Activated CD8-positive, alpha-beta memory T cell treated with anti-CD3 and anti-CD28 coated beads for 1 hour (primary cell): ENCODE results near the gene ADAMTS8.

Source experiments
- DNase-seq, 2 donors: peaks; one replicate each; pipeline ENCODE4 v3.0.0-alpha.2; 2020; ENCODE audit warnings: low read depth in 1 of 2; ENCODE audit errors: extremely low read depth in 1 of 2

ADAMTS8 gene

DNA sequence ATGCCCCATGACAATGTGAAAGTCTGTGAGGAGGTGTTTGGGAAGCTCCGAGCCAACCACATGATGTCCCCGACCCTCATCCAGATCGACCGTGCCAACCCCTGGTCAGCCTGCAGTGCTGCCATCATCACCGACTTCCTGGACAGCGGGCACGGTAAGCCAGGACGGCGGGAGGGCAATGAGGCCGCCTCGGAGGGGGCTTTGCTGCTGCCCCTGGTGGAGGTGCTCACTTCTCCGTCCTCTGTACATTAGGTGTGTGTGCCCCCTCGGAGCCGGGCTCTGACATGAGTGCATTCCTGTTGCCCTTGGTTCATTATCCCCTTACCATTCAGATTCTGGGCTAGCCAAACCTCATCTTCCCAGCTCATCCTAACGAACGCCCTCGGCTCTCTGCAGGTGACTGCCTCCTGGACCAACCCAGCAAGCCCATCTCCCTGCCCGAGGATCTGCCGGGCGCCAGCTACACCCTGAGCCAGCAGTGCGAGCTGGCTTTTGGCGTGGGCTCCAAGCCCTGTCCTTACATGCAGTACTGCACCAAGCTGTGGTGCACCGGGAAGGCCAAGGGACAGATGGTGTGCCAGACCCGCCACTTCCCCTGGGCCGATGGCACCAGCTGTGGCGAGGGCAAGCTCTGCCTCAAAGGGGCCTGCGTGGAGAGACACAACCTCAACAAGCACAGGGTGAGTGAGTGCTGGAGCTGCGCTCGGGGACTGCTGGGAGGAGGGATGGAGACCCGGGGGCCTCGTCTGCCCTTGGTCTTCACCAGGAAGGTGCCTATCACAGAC, 33.9 kb upstream of the ADAMTS8 start:
- no peak for DNase-seq

GRCh38 chr11:130459521-130459920, 31.1 kb upstream of the ADAMTS8 start:
- no peak for DNase-seq

DNA sequence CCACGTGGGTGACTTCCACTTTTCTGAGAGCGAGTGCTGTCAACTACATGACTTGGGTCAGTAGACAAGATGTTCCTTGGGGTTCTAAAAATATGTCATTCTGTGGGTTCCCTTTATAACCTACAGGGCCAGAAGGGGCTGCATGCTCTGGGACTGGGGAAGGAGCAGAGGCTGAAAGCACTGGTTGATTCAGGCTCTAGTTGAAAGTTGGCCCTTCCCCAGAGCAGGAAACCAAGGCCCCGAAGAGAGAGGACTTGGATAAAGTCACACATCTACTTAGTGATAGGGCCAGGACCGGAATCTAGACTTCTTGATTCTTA, 30.0 kb upstream of the ADAMTS8 start:
- DNase-seq, result no peak

DNA sequence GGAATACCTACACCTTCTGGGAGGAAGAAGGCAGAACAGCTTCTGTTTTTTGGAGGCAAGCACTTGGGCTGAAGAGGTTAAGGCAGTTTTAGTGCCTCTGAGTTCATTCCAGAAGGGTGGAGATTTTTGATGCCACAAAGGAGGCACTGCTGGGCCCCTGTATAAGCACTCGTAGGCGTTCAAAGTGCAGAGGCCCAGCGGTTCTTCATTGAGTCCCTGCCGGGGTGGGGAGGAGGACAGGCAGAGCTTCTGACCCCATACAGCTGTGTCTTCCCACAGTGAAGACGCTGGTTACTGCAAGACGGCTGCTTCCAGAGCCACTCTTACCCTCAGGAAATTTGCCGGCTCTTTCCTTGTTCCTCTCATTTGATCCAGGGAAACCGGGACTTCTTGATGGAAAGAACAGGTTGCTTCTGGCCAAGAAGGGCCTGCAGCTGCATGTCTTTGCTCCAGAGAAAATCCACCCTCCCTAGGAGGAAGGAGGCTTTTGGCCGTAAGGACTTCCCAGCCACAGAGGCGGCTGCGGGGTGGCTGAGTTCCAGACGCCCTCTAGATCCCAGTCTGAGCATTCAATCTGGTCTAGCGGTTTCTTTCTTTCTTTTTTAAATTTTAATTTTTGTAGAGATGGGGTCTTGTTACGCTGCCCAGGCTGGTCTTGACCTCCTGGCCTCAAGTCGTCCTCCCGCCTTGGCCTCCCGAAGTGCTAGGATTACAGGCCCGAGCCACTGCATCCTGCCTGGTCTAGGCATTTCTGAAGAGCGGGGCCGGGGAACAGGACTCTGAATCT, 29.4 kb upstream of the ADAMTS8 start:
- DNase-seq, result no peak

DNA sequence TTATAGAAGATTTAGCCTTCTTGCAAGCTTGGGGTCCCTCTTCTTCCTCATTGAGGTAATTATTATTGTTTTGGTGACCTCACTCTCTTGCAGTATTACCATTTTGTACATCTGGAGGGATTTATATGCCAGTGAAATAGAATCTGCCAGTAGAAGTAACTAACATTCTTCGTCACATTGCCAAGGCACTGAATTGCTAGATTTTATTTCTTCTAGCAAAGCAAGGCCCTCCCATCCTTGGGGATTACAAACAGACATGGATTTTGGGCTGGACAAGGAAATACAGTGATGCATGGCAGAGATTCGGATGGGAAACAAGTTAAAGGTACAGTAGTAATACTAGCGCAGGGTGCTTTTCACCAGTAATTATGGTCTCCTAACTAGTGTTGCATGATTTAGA, 27.9 kb upstream of the ADAMTS8 start:
- DNase-seq, result no peak

DNA sequence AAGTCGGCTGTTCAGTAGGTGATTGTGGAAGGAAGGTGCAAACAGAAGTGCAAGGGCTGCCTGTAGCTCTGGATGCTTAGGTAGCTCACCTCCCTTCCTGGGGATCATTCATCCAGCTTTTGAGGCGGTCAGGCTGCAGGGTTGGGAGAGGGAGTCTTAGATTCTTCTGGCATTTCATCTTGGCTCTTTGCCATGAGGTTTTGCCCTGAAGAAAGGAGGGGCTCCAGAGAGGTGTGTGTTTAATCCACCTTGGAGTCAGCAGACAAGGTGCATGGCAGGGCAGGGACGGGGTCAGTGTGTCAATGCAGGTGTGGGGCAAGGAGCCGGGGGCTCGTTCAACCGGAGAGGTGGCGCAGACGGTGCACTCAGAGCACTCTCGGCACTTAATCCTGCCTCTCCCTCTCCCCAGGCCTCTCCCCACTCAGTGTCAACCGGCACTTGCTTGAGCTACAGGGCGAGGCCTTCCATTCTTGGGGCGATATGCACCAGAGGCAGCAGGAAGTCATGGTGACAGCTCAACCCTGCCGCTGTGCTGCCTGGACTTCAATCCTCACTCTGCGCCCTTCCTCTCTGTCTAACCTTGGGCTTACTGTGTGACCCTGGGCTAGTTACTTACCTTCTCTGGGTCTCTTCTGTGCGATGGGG, 27.2 kb upstream of the ADAMTS8 start:
- no peak for DNase-seq

GRCh38 chr11:130454491-130455252, 26.3 kb upstream of the ADAMTS8 start:
- no peak for DNase-seq

- no peak for DNase-seq
These were observed 24.5 kb upstream of the ADAMTS8 start for GRCh38 chr11:130452940-130453339.

GRCh38 chr11:130452176-130452575, 23.8 kb upstream of the ADAMTS8 start:
- no peak for DNase-seq

DNA sequence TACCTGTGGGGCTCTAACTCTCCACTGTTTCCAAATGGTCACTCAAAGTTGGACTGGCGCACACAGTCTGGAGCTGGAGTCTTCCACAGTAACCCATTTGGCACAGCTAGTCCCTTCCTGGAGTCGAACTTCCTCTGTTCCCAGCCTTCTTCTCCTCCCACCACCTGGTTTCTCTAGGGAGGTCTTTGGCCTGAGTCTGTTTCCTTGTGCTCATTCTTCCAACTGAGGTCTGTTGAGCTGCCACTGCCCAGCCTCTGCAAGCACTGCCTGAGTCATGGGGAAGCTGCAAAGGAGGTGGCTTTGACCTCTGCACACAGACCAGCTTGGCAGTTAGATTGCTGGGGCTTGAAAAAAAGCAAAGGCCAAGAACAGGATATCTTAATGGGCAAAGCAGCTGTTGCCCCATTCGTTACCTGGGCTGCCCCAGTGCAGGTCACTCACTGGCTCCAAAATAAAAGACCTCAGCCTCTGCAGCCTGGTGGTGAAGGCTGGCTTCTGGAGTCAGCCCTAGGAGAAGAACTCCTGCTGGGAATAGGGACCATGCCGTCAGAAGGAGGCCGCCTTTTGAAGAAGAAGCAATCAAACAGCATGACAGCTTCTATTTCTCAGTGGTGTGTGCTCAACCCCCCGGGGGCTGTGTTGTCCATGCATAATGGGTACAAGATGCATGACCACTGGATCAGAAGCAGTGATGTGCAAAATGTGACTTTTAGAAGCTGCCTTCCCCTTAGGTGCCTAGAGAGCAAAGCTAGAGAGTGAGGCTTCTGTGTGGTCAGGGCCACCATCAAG, 23.0 kb upstream of the ADAMTS8 start:
- no peak for DNase-seq

DNA sequence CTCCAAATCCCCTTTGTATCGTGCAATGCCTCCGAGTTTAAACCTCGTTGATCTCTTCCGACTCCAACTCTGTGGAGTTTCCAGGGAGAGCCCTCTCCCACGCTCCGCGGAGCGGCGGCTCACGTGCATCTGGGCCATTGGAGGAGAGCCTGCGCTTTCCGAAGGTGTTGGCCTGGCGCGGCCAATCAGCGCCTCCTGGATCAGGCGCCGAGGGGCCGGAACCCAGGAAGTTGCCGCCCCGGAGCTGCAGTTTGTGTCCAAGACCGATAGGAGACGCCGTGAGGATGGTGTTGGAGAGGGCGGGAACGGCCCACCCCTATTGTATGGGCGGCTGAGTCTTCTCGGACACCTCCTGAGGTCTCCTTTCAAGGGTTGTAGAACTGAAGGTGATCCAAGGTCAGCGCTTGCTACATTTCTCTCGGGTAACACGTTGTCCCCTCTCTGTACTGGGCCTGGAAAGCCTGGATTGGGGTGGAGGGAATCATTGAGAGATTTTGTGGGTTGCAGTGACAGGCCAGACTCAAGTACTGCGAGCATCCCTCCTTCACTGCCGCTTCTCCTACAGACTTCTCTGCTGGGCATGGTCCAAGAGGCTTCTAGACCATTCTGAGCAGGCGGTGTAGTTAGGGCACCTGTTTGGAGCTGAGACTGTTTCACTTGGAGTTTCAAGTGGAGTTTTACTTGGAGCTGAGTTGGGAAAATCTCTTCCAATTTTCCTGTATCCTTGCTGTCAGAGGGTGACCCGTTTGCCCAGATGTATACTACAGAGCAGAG, 21.8 kb upstream of the ADAMTS8 start:
- no peak for DNase-seq

DNA sequence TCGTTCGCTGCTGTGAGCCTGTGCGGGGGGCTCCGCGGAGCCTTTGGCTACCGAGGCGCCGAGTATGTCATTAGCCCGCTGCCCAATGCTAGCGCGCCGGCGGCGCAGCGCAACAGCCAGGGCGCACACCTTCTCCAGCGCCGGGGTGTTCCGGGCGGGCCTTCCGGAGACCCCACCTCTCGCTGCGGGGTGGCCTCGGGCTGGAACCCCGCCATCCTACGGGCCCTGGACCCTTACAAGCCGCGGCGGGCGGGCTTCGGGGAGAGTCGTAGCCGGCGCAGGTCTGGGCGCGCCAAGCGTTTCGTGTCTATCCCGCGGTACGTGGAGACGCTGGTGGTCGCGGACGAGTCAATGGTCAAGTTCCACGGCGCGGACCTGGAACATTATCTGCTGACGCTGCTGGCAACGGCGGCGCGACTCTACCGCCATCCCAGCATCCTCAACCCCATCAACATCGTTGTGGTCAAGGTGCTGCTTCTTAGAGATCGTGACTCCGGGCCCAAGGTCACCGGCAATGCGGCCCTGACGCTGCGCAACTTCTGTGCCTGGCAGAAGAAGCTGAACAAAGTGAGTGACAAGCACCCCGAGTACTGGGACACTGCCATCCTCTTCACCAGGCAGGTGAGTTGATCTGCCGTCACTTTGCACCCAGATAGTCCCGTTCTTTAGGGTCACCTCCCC, 21.0 kb upstream of the ADAMTS8 start:
- DNase-seq, result no peak

DNA sequence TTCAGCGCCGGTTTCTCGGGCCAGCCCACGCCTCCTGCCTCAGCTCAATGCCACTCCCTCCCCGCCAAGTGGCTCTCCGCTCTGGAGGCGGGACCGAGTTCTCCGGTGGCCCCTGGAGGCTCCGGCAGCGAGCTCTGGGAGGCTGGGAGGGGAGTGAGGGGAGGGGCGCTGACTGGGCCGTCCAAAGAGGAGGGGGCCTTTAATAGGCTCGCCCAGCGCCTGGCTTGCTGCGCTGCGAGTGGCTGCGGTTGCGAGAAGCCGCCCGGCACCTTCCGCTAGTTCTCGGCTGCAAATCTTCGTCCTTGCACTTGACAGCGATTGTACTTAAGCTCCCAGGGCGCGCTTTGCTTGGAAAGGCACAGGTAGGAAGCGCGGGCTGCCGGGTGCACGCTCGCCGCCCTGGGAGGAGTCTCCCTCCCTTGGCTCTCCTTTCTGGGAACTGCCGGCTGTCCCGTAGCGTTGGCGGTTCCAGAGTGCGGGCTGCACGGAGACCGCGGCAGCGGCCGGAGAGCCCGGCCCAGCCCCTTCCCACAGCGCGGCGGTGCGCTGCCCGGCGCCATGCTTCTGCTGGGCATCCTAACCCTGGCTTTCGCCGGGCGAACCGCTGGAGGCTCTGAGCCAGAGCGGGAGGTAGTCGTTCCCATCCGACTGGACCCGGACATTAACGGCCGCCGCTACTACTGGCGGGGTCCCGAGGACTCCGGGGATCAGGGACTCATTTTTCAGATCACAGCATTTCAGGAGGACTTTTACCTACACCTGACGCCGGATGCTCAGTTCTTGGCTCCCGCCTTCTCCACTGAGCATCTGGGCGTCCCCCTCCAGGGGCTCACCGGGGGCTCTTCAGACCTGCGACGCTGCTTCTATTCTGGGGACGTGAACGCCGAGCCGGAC, 20.3 kb upstream of the ADAMTS8 start, which contains the start of gene ADAMTS15:
ADAMTS15 (plus strand) TSS at position 230 of the 894 bp plus-strand sequence; CDS start at position 559, 329 bp downstream.
- DNase-seq, result no peak

DNA sequence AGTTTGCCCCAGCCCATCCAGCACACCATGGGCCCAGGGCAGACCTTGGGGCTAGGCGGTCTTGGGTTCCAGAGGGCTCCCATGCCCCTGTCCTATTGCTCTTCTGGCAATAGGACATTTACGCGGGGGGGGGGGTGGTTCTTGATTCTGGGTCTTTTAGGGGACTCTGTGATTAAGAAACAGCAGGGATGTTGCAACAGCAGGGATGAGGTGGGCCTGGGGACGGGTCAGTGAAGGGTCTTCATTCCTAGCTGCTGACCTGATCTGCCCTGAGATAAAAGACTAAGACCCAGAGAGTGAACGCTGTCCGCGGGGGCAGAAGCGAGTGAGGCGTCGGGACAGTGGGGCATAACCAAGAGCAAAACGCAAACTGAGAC, 19.6 kb upstream of the ADAMTS8 start:
- no peak for DNase-seq

- no peak for DNase-seq
These were observed 17.4 kb upstream of the ADAMTS8 start for GRCh38 chr11:130445788-130446187.

- DNase-seq, result no peak
These were observed 14.3 kb upstream of the ADAMTS8 start for GRCh38 chr11:130442737-130443136.

- DNase-seq, result no peak
These were observed 13.3 kb upstream of the ADAMTS8 start for GRCh38 chr11:130441719-130442118.

DNA sequence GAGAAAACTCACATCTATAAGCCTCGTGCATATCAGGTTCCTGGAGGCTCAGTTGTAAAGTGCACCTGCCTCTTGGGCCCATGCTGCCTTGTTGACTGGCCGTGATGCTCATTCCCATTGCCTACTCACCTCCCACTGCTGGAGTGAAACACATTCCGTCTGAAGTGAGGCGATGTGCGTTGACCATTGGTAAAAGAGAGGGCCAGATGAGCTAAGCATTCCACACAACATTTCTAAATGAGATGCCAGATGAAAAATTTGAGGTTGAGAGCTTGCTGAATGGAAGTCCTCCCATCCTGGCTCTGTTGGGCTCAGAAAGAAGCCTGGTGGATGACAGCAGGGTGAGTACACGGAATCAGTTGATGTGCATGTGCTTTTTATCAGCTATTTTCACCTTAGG, 11.5 kb upstream of the ADAMTS8 start:
- no peak for DNase-seq
